NCI-H2171 (cell line): ENCODE measurements around the gene LIMD2.

Source experiments
- DNase-seq: peaks from one replicate; lab custom pipeline; 2025; lab: John Stamatoyannopoulos, UW

Gene LIMD2

GRCh38 chr17:63681530-63681929 is 18.4 kb downstream of the LIMD2 start:
- DNase-seq: no peak

GRCh38 chr17:63680700-63681099 is 19.2 kb downstream of the LIMD2 start:
- no peak for DNase-seq

GRCh38 chr17:63679214-63679613 is 20.7 kb downstream of the LIMD2 start:
- DNase-seq: no peak

- DNase-seq: no peak
Observed at GRCh38 chr17:63676584-63676983, 23.3 kb downstream of the LIMD2 start.

- DNase-seq: no peak
Observed at GRCh38 chr17:63675607-63676546, 24.0 kb downstream of the LIMD2 start.

GRCh38 chr17:63675231-63675606 is 24.7 kb downstream of the LIMD2 start:
- no peak for DNase-seq

- no peak for DNase-seq
Observed at GRCh38 chr17:63672856-63673255, 27.1 kb downstream of the LIMD2 start.

- DNase-seq: no peak
Observed at GRCh38 chr17:63665527-63666214, 34.3 kb downstream of the LIMD2 start.

- DNase-seq: no peak
Observed at GRCh38 chr17:63659850-63660249, 40.1 kb downstream of the LIMD2 start.

GRCh38 chr17:63658366-63658765 is 41.6 kb downstream of the LIMD2 start:
- DNase-seq: no peak

- no peak for DNase-seq
Observed at GRCh38 chr17:63657786-63658185, 42.1 kb downstream of the LIMD2 start.

- no peak for DNase-seq
Observed at GRCh38 chr17:63653050-63653449, 46.9 kb downstream of the LIMD2 start.

GRCh38 chr17:63652106-63652505 is 47.8 kb downstream of the LIMD2 start:
- DNase-seq: no peak

- DNase-seq: no peak
Observed at GRCh38 chr17:63649813-63650212, 50.1 kb downstream of the LIMD2 start.

GRCh38 chr17:63647936-63648335 is 52.0 kb downstream of the LIMD2 start:
- no peak for DNase-seq

- DNase-seq: no peak
Observed at GRCh38 chr17:63647065-63647725, 52.7 kb downstream of the LIMD2 start.

GRCh38 chr17:63646488-63646806 is 53.5 kb downstream of the LIMD2 start:
- no peak for DNase-seq
